Pancreas (tissue), 10 donors: ENCODE measurements around the gene TGM3. TPM values are rescaled to one million over a fixed set of nuclear protein-coding genes. Genes with fewer than 3 reads are reported as not detected.

Experiments used
- ATAC-seq, 4 donors: fragments of 200-7000 bp; cut with Tn5 transposase; one replicate each; pipeline versions ENCODE4 v1.8.0 to v1.9.1; 2020; ENCODE audit warnings: mild to moderate bottlenecking in 4 of 4, moderate library complexity in 4 of 4
- DNase-seq, 6 donors: peaks; one replicate each; pipeline ENCODE4 v3.0.0-alpha.2; 2020
- FAIRE-seq: peaks from 2 replicates; lab custom pipeline; 2012; peaks lifted over from hg19 to GRCh38; lab: Jason Lieb, UNC
- H3K27ac ChIP-seq, 4 donors: fragments of 200-600 bp; sonication (generic); 1 replicate in 3 of 4; 2 replicates in 1 of 4; pipeline versions ENCODE4 v1.5.0 to v1.8.0; 2020
- H3K27me3 ChIP-seq, 4 donors: fragments of 200-600 bp; one replicate each; pipeline ENCODE4 v1.8.0; 2021
- H3K36me3 ChIP-seq, 3 donors: fragments of 200-600 bp; sonication (generic) in 1 of 3; one replicate each; pipeline versions ENCODE4 v1.5.0 to v1.8.0; 2020 to 2021
- H3K4me1 ChIP-seq, 3 donors: fragments of 200-600 bp; one replicate each; pipeline ENCODE4 v1.8.0; 2021
- H3K4me3 ChIP-seq, 4 donors: fragments of 200-600 bp; sonication (generic) in 2 of 4; one replicate each; pipeline versions ENCODE4 v1.5.0 to v1.8.0; 2020 to 2021
- H3K9me3 ChIP-seq, 4 donors: fragments of 200-600 bp; one replicate each; pipeline ENCODE4 v1.8.0; 2021
- WGBS, 2 donors: extraction: QIAGEN DNeasy Blood & Tissue Kit; methylation state at CpG; one replicate each; pipeline ENCODE4 v1.1.7; 2013; 5-methylcytosine and 5-hydroxymethylcytosine counted together
- intact Hi-C, 3 donors: fragments of 100-400 bp; cut with DNase I; formaldehyde crosslinking; loops; one replicate each; pipeline versions ENCODE4 v1.11.1 to v1.14.2; 2022
- polyA plus RNA-seq, 2 donors: library from polyadenylated mRNA; stranded (reverse); fragments of 200-250 nt; gene quantifications; one replicate each; pipeline ENCODE4 v1.2.3, GENCODE V29; 2013
- total RNA-seq, 6 donors: library from RNA; stranded (reverse); fragmentation: NEBNext Ultra II Directional in 4 of 6; extraction: Animal tissue kit (Norgen Biotek cat#: 25700) in 4 of 6; gene quantifications; one replicate each; pipeline versions ENCODE4 v1.2.1 to v1.2.4, GENCODE V29; 2021 to 2023
- TF ChIP-seq, protein P1 (sequence below), 4 donors: fragments of 200-600 bp; sonication (generic) in 3 of 4; IDR thresholded peaks; one replicate each; pipeline versions ENCODE4 v1.5.0 to v1.8.0; 2021; ENCODE audit warnings: antibody characterized with exemption in 4 of 4
- donor health status: healthy with polysubstance abuse.
- donor health status: DM: no; HTN: no; CAD: no; lungs with moderate emphysema.
- donor health status: DM: no; HTN: no; CAD: no.
- donor health status: control.
- donor health status: control.
- donor health status: Bipolar disorder and iron deficiency.
- donor health status: DM: yes; HTN: yes; CAD: no.
- donor health status: DM: no; HTN: no; CAD: no.
- donor health status: DM: no; HTN: no; CAD: no.
- donor health status: DM: yes; HTN: yes; CAD: no.

Gene TGM3
- total and polyA plus RNA-seq, 8 donors = 0.06 to 0.40 (median 0.31) TPM; not detected in 3

DNA sequence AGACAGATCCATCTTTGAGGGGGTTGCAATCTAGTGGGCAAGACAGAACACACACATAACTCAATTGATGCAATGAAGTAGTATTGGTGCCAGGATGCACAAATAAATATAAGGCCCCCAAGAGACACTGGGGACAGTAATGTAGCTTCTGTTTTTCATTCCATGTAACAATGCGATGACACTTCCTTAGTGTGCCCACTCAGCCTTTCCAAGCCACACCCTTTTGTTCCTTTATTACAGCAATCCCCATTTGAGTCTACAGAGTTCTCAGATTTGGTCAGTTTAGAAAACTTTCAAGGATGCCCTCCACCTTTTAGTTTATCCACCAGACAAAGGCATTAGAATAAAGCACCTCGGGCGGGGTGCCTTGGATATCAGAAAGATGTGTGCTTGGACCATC, 15.5 kb downstream of the TGM3 start:
- H3K4me3 ChIP-seq = no peak overlapping the region
- no peak for DNase-seq
- H3K4me1 ChIP-seq = no peaks in the 10 kb centered on the region
- no peaks in the 10 kb centered on the region for H3K9me3 ChIP-seq
- intact Hi-C loops = no loop called here
- no peak for ATAC-seq
- H3K27me3 ChIP-seq = no peaks in the 10 kb centered on the region
- 83 to 96% methylated on average over 3 of the region's 3 CpGs for WGBS, 2 donors
- no peaks in the 10 kb centered on the region for H3K36me3 ChIP-seq
- TF ChIP-seq, protein P1, sequence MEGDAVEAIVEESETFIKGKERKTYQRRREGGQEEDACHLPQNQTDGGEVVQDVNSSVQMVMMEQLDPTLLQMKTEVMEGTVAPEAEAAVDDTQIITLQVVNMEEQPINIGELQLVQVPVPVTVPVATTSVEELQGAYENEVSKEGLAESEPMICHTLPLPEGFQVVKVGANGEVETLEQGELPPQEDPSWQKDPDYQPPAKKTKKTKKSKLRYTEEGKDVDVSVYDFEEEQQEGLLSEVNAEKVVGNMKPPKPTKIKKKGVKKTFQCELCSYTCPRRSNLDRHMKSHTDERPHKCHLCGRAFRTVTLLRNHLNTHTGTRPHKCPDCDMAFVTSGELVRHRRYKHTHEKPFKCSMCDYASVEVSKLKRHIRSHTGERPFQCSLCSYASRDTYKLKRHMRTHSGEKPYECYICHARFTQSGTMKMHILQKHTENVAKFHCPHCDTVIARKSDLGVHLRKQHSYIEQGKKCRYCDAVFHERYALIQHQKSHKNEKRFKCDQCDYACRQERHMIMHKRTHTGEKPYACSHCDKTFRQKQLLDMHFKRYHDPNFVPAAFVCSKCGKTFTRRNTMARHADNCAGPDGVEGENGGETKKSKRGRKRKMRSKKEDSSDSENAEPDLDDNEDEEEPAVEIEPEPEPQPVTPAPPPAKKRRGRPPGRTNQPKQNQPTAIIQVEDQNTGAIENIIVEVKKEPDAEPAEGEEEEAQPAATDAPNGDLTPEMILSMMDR (IDR thresholded peaks at IDR 0.05) = no peak
- no peak overlapping the region for H3K27ac ChIP-seq
- no peak for FAIRE-seq

DNA sequence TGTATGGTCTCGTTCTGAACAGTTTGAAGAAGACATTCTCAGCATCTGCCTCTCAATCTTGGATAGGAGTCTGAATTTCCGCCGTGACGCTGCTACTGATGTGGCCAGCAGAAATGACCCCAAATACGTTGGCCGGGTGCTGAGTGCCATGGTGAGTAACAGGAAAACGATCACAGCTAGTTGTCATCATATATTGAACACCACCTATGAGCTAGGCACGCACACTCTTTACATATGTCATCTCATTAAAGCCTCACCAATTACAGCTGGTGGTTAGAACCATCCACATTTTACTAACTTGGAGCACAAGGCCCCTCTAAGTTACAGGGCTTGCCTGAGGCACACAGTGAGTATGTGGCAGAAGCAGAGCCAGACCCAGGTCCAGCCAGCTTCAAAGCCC, 17.1 kb downstream of the TGM3 start:
- intact Hi-C loops = no loop called here
- ATAC-seq (no peak), FAIRE-seq (no peak)

DNA sequence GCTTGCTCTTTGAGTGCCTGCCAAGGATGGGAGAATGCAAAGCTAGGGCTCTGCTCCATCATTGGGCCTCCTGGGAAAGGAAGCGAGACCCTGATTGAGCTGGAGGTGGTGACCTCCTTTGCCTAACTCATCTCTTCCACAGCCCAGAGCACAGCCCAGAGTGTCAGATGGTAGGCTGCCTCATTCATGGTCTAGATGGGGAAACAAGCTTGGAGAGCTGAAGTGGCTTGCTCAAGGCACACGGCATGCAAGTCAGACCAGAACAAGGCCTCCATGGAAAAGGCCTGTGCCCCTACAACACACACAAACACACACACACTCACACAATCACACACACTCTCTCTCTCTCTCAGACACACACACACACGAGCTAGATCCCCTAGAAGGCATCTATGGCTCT, 17.5 kb downstream of the TGM3 start:
- Histone ChIP-seq H3K4me1 (no peaks in the 10 kb centered on the region), H3K36me3 (no peaks in the 10 kb centered on the region), H3K4me3 (no peak overlapping the region), H3K9me3 (no peaks in the 10 kb centered on the region), H3K27me3 (no peaks in the 10 kb centered on the region), H3K27ac (no peak overlapping the region)
- ATAC-seq (no peak), DNase-seq (peak in 1 of 6 donors; percentile 11), FAIRE-seq (no peak)
- WGBS, 2 donors = 62 to 72% methylated on average over 3 of the region's 3 CpGs
- intact Hi-C loops = no loop called here
- TF ChIP-seq, protein P1 (IDR thresholded peaks at IDR 0.05) = no peak

More for the DNA sequence above, 17.1 kb downstream of the TGM3 start:
- Histone ChIP-seq H3K4me1 (no peaks in the 10 kb centered on the region), H3K9me3 (no peaks in the 10 kb centered on the region), H3K27ac (no peak overlapping the region), H3K4me3 (no peak overlapping the region), H3K36me3 (no peaks in the 10 kb centered on the region), H3K27me3 (no peaks in the 10 kb centered on the region)
- DNase-seq = peak in 1 of 6 donors; percentile 11
- TF ChIP-seq, protein P1 (IDR thresholded peaks at IDR 0.05) = no peak
- 80 to 86% methylated on average over 8 of the region's 8 CpGs for WGBS, 2 donors

DNA sequence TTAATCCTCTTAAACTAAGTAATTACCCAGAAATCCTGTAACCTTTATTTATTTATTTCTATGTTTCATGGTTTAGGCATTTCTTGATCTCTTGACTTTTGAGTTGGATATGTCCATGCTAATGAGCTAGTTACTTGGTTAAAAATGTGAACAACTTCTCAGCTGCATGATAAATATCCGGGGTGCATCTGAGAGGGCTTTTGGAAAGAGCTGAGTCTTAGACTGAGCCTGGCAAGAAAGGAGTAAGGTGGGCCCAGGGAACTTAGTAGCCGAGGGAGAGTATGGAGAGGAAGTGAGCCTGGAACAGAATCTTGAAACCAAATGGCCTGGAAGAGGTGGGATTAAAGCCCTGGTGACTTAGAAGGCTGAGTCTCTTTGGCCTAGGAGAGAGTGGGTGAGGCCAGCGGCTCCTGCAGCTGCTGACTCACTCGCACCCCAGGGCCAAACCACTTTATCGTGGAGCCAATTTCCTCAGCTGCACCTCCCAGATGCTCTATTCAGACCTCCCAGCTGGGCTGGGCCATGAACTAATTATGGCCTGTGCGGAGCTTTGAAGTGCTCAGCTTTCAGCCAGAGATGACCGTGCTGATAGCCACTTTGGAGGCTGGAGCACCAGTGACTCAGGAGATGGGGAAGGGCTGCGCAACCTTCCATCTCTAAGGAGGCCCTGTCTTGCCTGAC, 19.1 kb downstream of the TGM3 start:
- DNase-seq (peak in 2 of 6 donors; percentile 25 to 33), FAIRE-seq (no peak), ATAC-seq (peak in 3 of 4 donors; percentile 52 to 75 (median 73))
- intact Hi-C loops = no loop called here
- Histone ChIP-seq H3K4me1 (no peaks in the 10 kb centered on the region), H3K36me3 (no peaks in the 10 kb centered on the region), H3K27ac (no peak overlapping the region), H3K4me3 (no peak overlapping the region), H3K27me3 (no peaks in the 10 kb centered on the region), H3K9me3 (no peaks in the 10 kb centered on the region)
- 79 to 87% methylated on average over 8 of the region's 8 CpGs for WGBS, 2 donors
- TF ChIP-seq, protein P1 (IDR thresholded peaks at IDR 0.05) = no peak

DNA sequence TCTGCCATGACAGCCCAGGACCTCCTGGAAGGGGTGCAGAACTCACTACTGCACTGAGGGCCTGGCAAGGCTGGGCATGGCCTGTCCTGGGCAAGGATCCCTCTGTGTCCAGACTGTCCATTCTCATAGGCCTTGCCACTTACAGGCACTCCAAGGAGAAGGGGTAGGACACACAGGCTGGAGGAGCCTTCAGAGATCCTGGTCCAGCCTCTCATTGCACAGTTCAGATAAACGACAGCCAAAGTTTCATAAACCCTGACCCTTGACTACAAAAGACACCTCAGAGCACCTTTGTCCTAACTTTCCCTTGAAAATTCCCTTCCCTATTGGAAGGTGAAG, 19.6 kb downstream of the TGM3 start:
- FAIRE-seq (no peak), DNase-seq (peak in 1 of 6 donors; percentile 15), ATAC-seq (no peak)
- no peak overlapping the region for H3K27ac ChIP-seq
- no peaks in the 10 kb centered on the region for H3K9me3 ChIP-seq
- no peaks in the 10 kb centered on the region for H3K27me3 ChIP-seq
- intact Hi-C loops = no loop called here
- WGBS, 2 donors = 60 to 72% methylated on average over 1 of the region's 1 CpG
- TF ChIP-seq, protein P1 (IDR thresholded peaks at IDR 0.05) = no peak
- no peaks in the 10 kb centered on the region for H3K4me1 ChIP-seq
- no peaks in the 10 kb centered on the region for H3K36me3 ChIP-seq
- H3K4me3 ChIP-seq = no peak overlapping the region
